Measurements from ENCODE around the gene DEDD. TPM values are rescaled to one million over a fixed set of nuclear protein-coding genes. Genes with fewer than 3 reads are reported as not detected.

Gene DEDD
- total RNA-seq, 2 experiments from 2014 or later = 35.5 to 36.6 TPM

DNA sequence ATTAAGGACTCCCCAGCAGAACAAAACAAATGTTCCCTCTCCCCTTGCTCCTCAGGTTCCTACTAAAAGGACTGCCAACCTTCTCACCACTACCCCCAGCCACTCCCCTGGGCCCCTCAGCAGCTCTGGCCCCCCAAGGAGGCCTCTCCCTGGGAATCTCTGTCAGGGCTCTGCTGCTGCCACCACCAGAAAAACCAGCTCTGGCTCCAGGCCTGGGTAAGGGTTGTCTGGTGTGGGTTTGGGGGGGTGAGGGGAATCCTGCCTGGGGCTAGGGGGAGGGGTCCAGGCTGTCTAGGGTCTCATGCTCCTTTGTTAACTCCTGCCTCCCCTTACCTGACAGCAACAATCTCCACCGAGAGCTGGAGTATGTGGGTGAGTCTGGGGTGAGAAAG lies 47.9 kb downstream of the DEDD start:
- no peaks in the 10 kb centered on the region for H3K9me3 ChIP-seq (ENCODE audit: control insufficient read depth in 1 of 2, insufficient read depth in 1 of 2, low read length in 2 of 2)
- intact Hi-C loops (cut with DNase I, micrococcal nuclease) = no loop called here
- ATAC-seq (ENCODE audit: poor library complexity) (no peak), DNase-seq (no peak)
- no peak overlapping the region for H3K4me3 ChIP-seq (ENCODE audit: low read length)
- H3K4me1 ChIP-seq (ENCODE audit: insufficient read depth, low read length) = no peaks in the 10 kb centered on the region
- H3K9me3 Mint-ChIP-seq = no peaks in the 10 kb centered on the region
- H3K27me3 ChIP-seq (ENCODE audit: control insufficient read depth in 1 of 2, insufficient read depth in 2 of 2, low read length in 2 of 2) = no peaks in the 10 kb centered on the region
- ChIA-PET POLR2A (interaction anchor here (1.4 kb wide), 1 partner anchor 12 kb away, joined by 3 read pairs; no protein-coding TSS in a partner anchor), CTCF (interaction anchor here (0.7 to 1.1 kb wide), 2 partner anchors 13 to 200 kb away, joined by 3 to 6 read pairs; partner anchors contain the start of gene ITLN1)
- no peaks in the 10 kb centered on the region for H3K4me1 Mint-ChIP-seq (ENCODE audit: low read depth)
- no peak overlapping the region for H3K27ac Mint-ChIP-seq
- TF ChIP-seq CTCF (IDR thresholded peaks at IDR 0.05) = no peak
- H3K36me3 ChIP-seq (ENCODE audit: insufficient read depth, low read length) = no peaks in the 10 kb centered on the region
- no peaks in the 10 kb centered on the region for H3K27me3 Mint-ChIP-seq
- H3K27ac ChIP-seq (ENCODE audit: low read depth in 1 of 2, low read length in 2 of 2) = no peak overlapping the region
- no peaks in the 10 kb centered on the region for H3K36me3 Mint-ChIP-seq (ENCODE audit: low read depth)
- no peak overlapping the region for H3K4me3 Mint-ChIP-seq

- Mint-ChIP-seq H3K4me3 (no peak overlapping the region), H3K36me3 (ENCODE audit: low read depth) (no peaks in the 10 kb centered on the region), H3K9me3 (no peaks in the 10 kb centered on the region), H3K27me3 (no peaks in the 10 kb centered on the region), H3K4me1 (ENCODE audit: low read depth) (no peaks in the 10 kb centered on the region), H3K27ac (no peak overlapping the region)
- CTCF ChIA-PET = interaction anchor here (0.7 to 1.1 kb wide), 2 partner anchors 14 to 199 kb away, joined by 3 to 6 read pairs; partner anchors contain the start of gene ITLN1
- no peak overlapping the region for H3K4me3 ChIP-seq (ENCODE audit: low read length)
- no peak for DNase-seq
- intact Hi-C loops (cut with DNase I, micrococcal nuclease) = no loop called here
- no peak for ATAC-seq (ENCODE audit: poor library complexity)
- H3K27me3 ChIP-seq (ENCODE audit: control insufficient read depth in 1 of 2, insufficient read depth in 2 of 2, low read length in 2 of 2) = no peaks in the 10 kb centered on the region
- POLR2A ChIA-PET = interaction anchor here (1.4 kb wide), 1 partner anchor 13 kb away, joined by 3 read pairs; no protein-coding TSS in a partner anchor
- no peak for TF ChIP-seq CTCF (IDR thresholded peaks at IDR 0.05)
- H3K27ac ChIP-seq (ENCODE audit: low read depth in 1 of 2, low read length in 2 of 2) = no peak overlapping the region
- H3K9me3 ChIP-seq (ENCODE audit: control insufficient read depth in 1 of 2, insufficient read depth in 1 of 2, low read length in 2 of 2) = no peaks in the 10 kb centered on the region
- no peaks in the 10 kb centered on the region for H3K36me3 ChIP-seq (ENCODE audit: insufficient read depth, low read length)
- no peaks in the 10 kb centered on the region for H3K4me1 ChIP-seq (ENCODE audit: insufficient read depth, low read length)
Measured at GRCh38 chr1:161083748-161084596, 48.5 kb downstream of the DEDD start.

- Mint-ChIP-seq H3K4me3 (no peak overlapping the region), H3K27ac (no peak overlapping the region), H3K36me3 (ENCODE audit: low read depth) (no peaks in the 10 kb centered on the region), H3K4me1 (ENCODE audit: low read depth) (no peaks in the 10 kb centered on the region), H3K9me3 (no peaks in the 10 kb centered on the region), H3K27me3 (no peaks in the 10 kb centered on the region)
- intact Hi-C loops (cut with DNase I, micrococcal nuclease) = no loop called here
- Histone ChIP-seq H3K9me3 (ENCODE audit: control insufficient read depth in 1 of 2, insufficient read depth in 1 of 2, low read length in 2 of 2) (no peaks in the 10 kb centered on the region), H3K27ac (ENCODE audit: low read depth in 1 of 2, low read length in 2 of 2) (no peak overlapping the region), H3K4me3 (ENCODE audit: low read length) (no peak overlapping the region), H3K27me3 (ENCODE audit: control insufficient read depth in 1 of 2, insufficient read depth in 2 of 2, low read length in 2 of 2) (no peaks in the 10 kb centered on the region), H3K36me3 (ENCODE audit: insufficient read depth, low read length) (no peaks in the 10 kb centered on the region), H3K4me1 (ENCODE audit: insufficient read depth, low read length) (no peaks in the 10 kb centered on the region)
- peak in 2 of 14 experiments; percentile 67 to 77 for DNase-seq
- no peak for TF ChIP-seq CTCF (IDR thresholded peaks at IDR 0.05)
- POLR2A ChIA-PET = no interaction called here
- no peak for ATAC-seq (ENCODE audit: poor library complexity)
- CTCF ChIA-PET = interaction anchor here (1.3 kb wide), 1 partner anchor 14 kb away, joined by 4 read pairs; no protein-coding TSS in a partner anchor
Measured at GRCh38 chr1:161082996-161083747, 49.3 kb downstream of the DEDD start.

All from CD4-positive, alpha-beta T cell (primary cell).